K562 (cell line): ENCODE measurements around the gene COL4A5. TPM values are rescaled to one million over a fixed set of nuclear protein-coding genes. Genes with fewer than 3 reads are reported as not detected.

Source experiments
- BMI1 ChIP-seq: fragments of 150-350 bp; IDR thresholded peaks from 2 replicates; pipeline ENCODE4 v1.6.1; 2014; ENCODE audit warnings: low read length
- CBX3 ChIP-seq, 2 experiments: IDR thresholded peaks; 1 replicate in 1 of 2; 2 replicates in 1 of 2; pipeline ENCODE4 v1.6.1; 2012; ENCODE audit warnings: inconsistent platforms in 2 of 2, low read length in 2 of 2, borderline replicate concordance in 1 of 2, control low read depth in 1 of 2
- MAZ ChIP-seq, 2 experiments: fragments of 450-650 bp in 1 of 2; sonication (generic) in 1 of 2; formaldehyde crosslinking; IDR thresholded peaks in 1 of 2; conservative IDR thresholded peaks in 1 of 2; 2 replicates each; pipeline versions ENCODE4 v1.4.0 to v1.5.0; 2020; ENCODE audit warnings: mild to moderate bottlenecking in 1 of 2, missing genetic modification reagents in 1 of 2
- MCM7 ChIP-seq, 2 experiments: fragments of 450-650 bp; IDR thresholded peaks; 2 replicates each; pipeline ENCODE4 v1.6.1; 2016 to 2018
- PURB ChIP-seq: sonication (generic); formaldehyde crosslinking; IDR thresholded peaks from 2 replicates; pipeline ENCODE4 v1.9.0; 2021; ENCODE audit warnings: low read depth, mild to moderate bottlenecking, missing genetic modification reagents
- RHOXF2B ChIP-seq: fragments of 250-450 bp; sonication (Bioruptor Pico); conservative IDR thresholded peaks from 2 replicates; pipeline ENCODE4 v1.5.1; 2021
- SMARCC2 ChIP-seq: fragments of 450-650 bp; IDR thresholded peaks from 2 replicates; pipeline ENCODE4 v1.6.1; 2017; ENCODE audit warnings: antibody characterized with exemption, moderate library complexity, mild to moderate bottlenecking, low read depth
- SRF ChIP-seq, 2 experiments: fragments of 250-450, 450-650 bp in 1 of 2; sonication (Bioruptor Pico) in 1 of 2; sonication (generic) in 1 of 2; formaldehyde crosslinking; IDR thresholded peaks; 2 replicates each; pipeline versions ENCODE4 v1.5.0 to v1.5.1; 2020 to 2022; ENCODE audit warnings: mild to moderate bottlenecking in 1 of 2, missing genetic modification reagents in 1 of 2
- TCF7 ChIP-seq: sonication (generic); IDR thresholded peaks from 2 replicates; pipeline ENCODE4 v1.6.1; 2016; ENCODE audit warnings: antibody characterized with exemption, borderline replicate concordance
- TGIF2 ChIP-seq: sonication (generic); formaldehyde crosslinking; IDR thresholded peaks from 2 replicates; pipeline ENCODE4 v1.8.1; 2022; ENCODE audit warnings: mild to moderate bottlenecking, missing genetic modification reagents, moderate library complexity
- ZBED1 ChIP-seq: IDR thresholded peaks from 2 replicates; pipeline ENCODE4 v1.6.1; 2014
- ZBTB1 ChIP-seq: sonication (generic); formaldehyde crosslinking; IDR thresholded peaks from 2 replicates; pipeline ENCODE4 v1.8.1; 2023; ENCODE audit warnings: missing genetic modification reagents, low read depth, mild to moderate bottlenecking, borderline replicate concordance
- ZMIZ1 ChIP-seq, 2 experiments: fragments of 150-350 bp in 1 of 2; IDR thresholded peaks; 2 replicates each; pipeline ENCODE4 v1.6.1; 2012 to 2016; ENCODE audit warnings: low read depth in 2 of 2, low read length in 2 of 2, mild to moderate bottlenecking in 1 of 2, moderate library complexity in 1 of 2
- ZNF24 ChIP-seq: fragments of 450-650 bp; IDR thresholded peaks from 2 replicates; pipeline ENCODE4 v1.6.1; 2016
- ZNF277 ChIP-seq: fragments of 250-450 bp; sonication (Bioruptor Pico); IDR thresholded peaks from 2 replicates; pipeline ENCODE4 v1.8.0; 2022; ENCODE audit warnings: inconsistent platforms, mild to moderate bottlenecking, moderate library complexity, borderline replicate concordance
- ZNF589 ChIP-seq: fragments of 200-800 bp; sonication (Bioruptor generic); IDR thresholded peaks from 2 replicates; pipeline ENCODE4 v1.6.1; 2016; ENCODE audit warnings: low read depth, missing genetic modification characterization, missing compliant biosample characterization
- ZNF639 ChIP-seq, 2 experiments: fragments of 200-800 bp in 1 of 2; sonication (Bioruptor generic) in 1 of 2; sonication (generic) in 1 of 2; formaldehyde crosslinking in 1 of 2; IDR thresholded peaks in 1 of 2; conservative IDR thresholded peaks in 1 of 2; 2 replicates each; pipeline versions ENCODE4 v1.5.0 to v1.6.1; 2016 to 2020; ENCODE audit warnings: missing compliant biosample characterization in 1 of 2, missing genetic modification characterization in 1 of 2, missing genetic modification reagents in 1 of 2
- ZNF740 ChIP-seq, 3 experiments: fragments of 200-800 bp in 1 of 3; sonication (Bioruptor generic) in 1 of 3; sonication (generic) in 1 of 3; formaldehyde crosslinking in 1 of 3; IDR thresholded peaks; 2 replicates each; pipeline versions ENCODE4 v1.6.1 to v1.8.0; 2016 to 2022; ENCODE audit warnings: mild to moderate bottlenecking in 2 of 3, missing compliant biosample characterization in 2 of 3, missing genetic modification characterization in 2 of 3, missing genetic modification reagents in 1 of 3
- ZNF766 ChIP-seq: fragments of 200-800 bp; sonication (Bioruptor generic); conservative IDR thresholded peaks from 2 replicates; pipeline ENCODE4 v1.6.1; 2016; ENCODE audit warnings: missing genetic modification characterization, missing compliant biosample characterization
- polyA plus RNA-seq, 8 experiments: library from polyadenylated mRNA; depleted of rRNA in 4 of 8; stranded (reverse) in 5 of 8; unstranded in 3 of 8; fragments of >200 nt; fragmentation: Nextera tagmentation in 2 of 8; fragmentation: Illumina TruSeq in 1 of 8; extraction: Ambion mirVana in 2 of 8; extraction: Trizol in 1 of 8; gene quantifications; 2 replicates each; pipeline versions ENCODE4 v1.2.1 to v1.2.3, GENCODE V29; 2011 to 2014; ENCODE audit warnings: inconsistent platforms in 1 of 8, missing spikeins in 1 of 8
- total RNA-seq, 7 experiments: library from RNA; depleted of rRNA in 6 of 7; stranded (reverse); fragments of >200 nt in 6 of 7; fragmentation: Illumina TruSeq in 2 of 7; extraction: Trizol in 2 of 7; gene quantifications; 2 replicates each; pipeline versions ENCODE4 v1.2.1 to v1.2.3, GENCODE V29; 2011 to 2021; ENCODE audit warnings: low replicate concordance in 1 of 7

COL4A5 gene
- total and polyA plus RNA-seq, 9 of the 15 experiments (the other 6 are each of a cell fraction or from before 2014, with no cell fraction given), result 0.66 to 2.5 (median 1.8) TPM

GRCh38 chrX:108558217-108558616, 118.6 kb downstream of the COL4A5 start (continued):
- TF ChIP-seq ZNF639 (CRISPR knock-in tag; conservative IDR thresholded peaks at IDR 0.05 in 1 of 2, IDR thresholded peaks at IDR 0.05 in 1 of 2) (peak in 1 of 2 experiments; percentile 62; a peak in 1 of 4 replicates), ZMIZ1 (IDR thresholded peaks at IDR 0.05; ENCODE audit: low read depth in 2 of 2, low read length in 2 of 2) (peak in 1 of 2 experiments; percentile 90; a peak in 2 of 4 replicates), ZNF740 (CRISPR knock-in tag; IDR thresholded peaks at IDR 0.05) (no peak), ZNF740 (tag; IDR thresholded peaks at IDR 0.05) (no peak), ZBED1 (peak; percentile 50; the same call in 1 of the 2 replicates), TGIF2 (CRISPR knock-in tag) (no peak), ZBTB1 (CRISPR knock-in tag) (no peak), SMARCC2 (peak; percentile 85; the same call in 1 of the 2 replicates), SRF (CRISPR knock-in tag; IDR thresholded peaks at IDR 0.05) (no peak), PURB (no peak), CBX3 (IDR thresholded peaks at IDR 0.05; ENCODE audit: borderline replicate concordance in 1 of 2, low read length in 2 of 2) (peak in 1 of 2 experiments; percentile 69; a peak in 1 of 3 replicates), ZNF589 (peak; percentile 59; the same call in 1 of the 2 replicates), ZNF277 (no peak), TCF7 (no peak), MAZ (CRISPR knock-in tag; conservative IDR thresholded peaks at IDR 0.05 in 1 of 2, IDR thresholded peaks at IDR 0.05 in 1 of 2) (no peak), MCM7 (IDR thresholded peaks at IDR 0.05) (no peak), BMI1 (no peak), ZNF24 (no peak), RHOXF2B (CRISPR knock-in tag) (no peak), ZNF766 (CRISPR knock-in tag) (peak; percentile 83)
